Activated CD4-positive, alpha-beta T cell treated with anti-CD3 and anti-CD28 coated beads for 36 hours (primary cell): Measurements from ENCODE around the gene SOX6. TPM values are rescaled to one million over a fixed set of nuclear protein-coding genes. Genes with fewer than 3 reads are reported as not detected.

Source experiments
- ATAC-seq: fragments of 200-7000 bp; cut with Tn5 transposase; one replicate; pipeline ENCODE4 v1.10.0; 2021; ENCODE audit warnings: mild to moderate bottlenecking, moderate library complexity
- CTCF ChIA-PET: fragments of 350-600 bp; sonication (Branson Sonifier 250); formaldehyde crosslinking; loops from one replicate; lab custom pipeline; 2021; ENCODE audit warnings: antibody characterized with exemption; lab: Charles Lee
- POLR2A ChIA-PET: fragments of 350-600 bp; sonication (Branson Sonifier 250); formaldehyde crosslinking; loops from one replicate; lab custom pipeline; 2021; ENCODE audit warnings: antibody characterized with exemption, inconsistent platforms; lab: Charles Lee
- DNase-seq: peaks from one replicate; pipeline ENCODE4 v3.0.0-alpha.2; 2020
- H3K27ac Mint-ChIP-seq: one replicate; pipeline ENCODE4 v1.8.0; 2021; ENCODE audit warnings: mixed read lengths
- H3K27me3 Mint-ChIP-seq: one replicate; pipeline ENCODE4 v1.8.0; 2021; ENCODE audit warnings: mixed read lengths
- H3K36me3 Mint-ChIP-seq: one replicate; pipeline ENCODE4 v1.8.0; 2021; ENCODE audit warnings: low read depth, mixed read lengths
- H3K4me1 Mint-ChIP-seq: one replicate; pipeline ENCODE4 v1.8.0; 2021; ENCODE audit warnings: mixed read lengths
- H3K4me3 Mint-ChIP-seq: one replicate; pipeline ENCODE4 v1.8.0; 2021; ENCODE audit warnings: mild to moderate bottlenecking, moderate library complexity, mixed read lengths
- H3K9me3 Mint-ChIP-seq: one replicate; pipeline ENCODE4 v1.8.0; 2021; ENCODE audit warnings: low read depth, mixed read lengths
- intact Hi-C, 2 experiments: fragments of 100-400 bp; cut with DNase I in 1 of 2; cut with micrococcal nuclease in 1 of 2; formaldehyde crosslinking; loops; one replicate each; pipeline versions ENCODE4 v1.14.2 to v1.15.1; 2022 to 2024; cut with DNase I, micrococcal nuclease
- total RNA-seq, 2 experiments: library from RNA; stranded (reverse); gene quantifications; one replicate each; pipeline ENCODE4 v1.2.3, GENCODE V29; 2021

Gene SOX6
- total RNA-seq, 2 experiments from 2014 or later, result 0.46 TPM; not detected in 1

DNA sequence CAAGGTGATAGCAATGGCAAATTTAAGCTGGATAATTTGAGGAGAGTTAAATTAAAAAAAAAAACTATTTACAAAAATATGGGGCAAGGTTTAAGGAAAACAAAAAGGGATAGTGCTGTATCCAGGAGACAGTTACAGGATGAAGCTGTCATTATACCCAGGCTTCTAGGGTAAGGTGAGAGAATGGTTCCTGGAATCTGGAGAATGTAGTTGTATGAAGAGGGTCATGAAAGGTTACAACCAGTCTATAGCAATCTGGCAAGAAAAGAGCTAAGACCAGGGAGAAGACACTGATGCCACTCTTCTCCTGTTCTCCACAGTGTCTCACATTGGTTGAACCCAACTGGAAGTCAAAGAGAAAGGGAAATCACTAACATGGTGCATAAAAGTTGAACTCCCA, 144.9 kb downstream of the SOX6 start:
- ChIA-PET CTCF (no interaction called here), POLR2A (no interaction called here)
- Mint-ChIP-seq H3K4me3 (no peak overlapping the region), H3K27me3 (no peaks in the 10 kb centered on the region), H3K9me3 (no peaks in the 10 kb centered on the region), H3K4me1 (no peaks in the 10 kb centered on the region), H3K36me3 (no peaks in the 10 kb centered on the region), H3K27ac (no peak overlapping the region)
- ATAC-seq (no peak), DNase-seq (no peak)
- intact Hi-C loops, result no loop called here

DNA sequence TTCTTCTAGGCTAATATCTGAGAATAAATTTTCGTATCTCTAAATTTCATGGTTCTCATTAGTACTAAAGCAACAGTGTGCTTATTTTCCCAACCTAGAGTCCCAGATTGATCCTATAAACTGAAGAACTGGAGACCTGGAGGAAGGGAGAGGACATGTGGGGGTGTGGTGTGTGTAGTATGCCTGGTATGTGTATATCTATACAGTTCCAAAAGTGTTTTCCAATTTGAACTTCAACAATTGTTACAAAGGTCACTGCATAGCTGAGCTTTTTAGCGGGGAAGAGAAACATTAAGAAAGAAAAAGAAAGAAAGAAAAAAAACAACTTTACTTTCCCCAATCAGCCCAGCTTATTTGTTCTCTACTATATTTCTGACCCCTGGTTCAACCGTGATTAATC, 152.1 kb downstream of the SOX6 start:
- ATAC-seq (no peak), DNase-seq (no peak)
- Mint-ChIP-seq H3K9me3 (no peaks in the 10 kb centered on the region), H3K27me3 (no peaks in the 10 kb centered on the region), H3K27ac (no peak overlapping the region), H3K36me3 (no peaks in the 10 kb centered on the region), H3K4me3 (no peak overlapping the region), H3K4me1 (no peaks in the 10 kb centered on the region)
- intact Hi-C loops, result no loop called here
- ChIA-PET CTCF (interaction anchor here (0.6 kb wide), 1 partner anchor 1587 kb away, joined by 3 read pairs; no protein-coding TSS in a partner anchor), POLR2A (no interaction called here)

DNA sequence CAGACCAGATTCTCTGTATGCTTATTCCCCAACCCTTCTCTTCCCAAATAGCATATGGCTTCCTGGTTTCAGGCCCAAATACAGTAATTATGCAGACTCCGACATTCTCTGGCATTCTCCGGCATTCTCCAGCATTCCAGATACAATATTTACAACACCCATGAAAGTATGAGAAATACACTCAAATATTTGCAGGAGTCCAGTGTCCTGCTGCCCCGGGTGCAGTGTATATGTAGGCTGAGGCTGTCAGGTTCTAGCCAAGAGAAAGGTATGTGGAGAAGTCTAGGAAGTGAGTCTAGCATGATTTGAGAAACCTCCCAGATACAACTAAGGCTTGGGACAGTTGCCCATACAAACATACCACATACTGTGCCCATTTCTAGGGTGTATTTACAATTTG, 160.7 kb downstream of the SOX6 start:
- Mint-ChIP-seq H3K27ac (no peak overlapping the region), H3K4me3 (no peak overlapping the region), H3K9me3 (no peaks in the 10 kb centered on the region), H3K27me3 (no peaks in the 10 kb centered on the region), H3K4me1 (no peaks in the 10 kb centered on the region), H3K36me3 (no peaks in the 10 kb centered on the region)
- DNase-seq (no peak), ATAC-seq (no peak)
- ChIA-PET POLR2A (no interaction called here), CTCF (no interaction called here)
- intact Hi-C loops, result no loop called here

DNA sequence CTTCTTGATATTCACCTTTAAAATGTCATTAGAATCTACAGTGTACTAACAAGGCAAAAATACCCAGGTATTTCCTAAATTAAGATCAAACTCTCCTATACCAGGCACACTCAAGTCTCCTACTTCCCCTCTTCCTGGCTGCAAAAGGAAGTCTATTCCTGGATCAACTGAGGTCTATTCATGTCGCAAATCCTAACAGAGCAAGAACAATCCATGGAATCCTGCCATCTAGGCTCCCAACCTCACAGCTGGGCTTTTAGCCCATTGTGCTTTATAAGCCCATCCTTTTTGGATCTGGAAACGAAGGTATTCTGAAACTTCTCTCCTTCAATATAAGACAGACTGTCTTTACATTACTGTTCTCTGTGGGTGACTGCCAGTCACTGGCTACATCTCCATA, 161.8 kb downstream of the SOX6 start:
- Mint-ChIP-seq H3K36me3 (no peaks in the 10 kb centered on the region), H3K4me1 (no peaks in the 10 kb centered on the region), H3K27ac (no peak overlapping the region), H3K4me3 (no peak overlapping the region), H3K27me3 (no peaks in the 10 kb centered on the region), H3K9me3 (no peaks in the 10 kb centered on the region)
- POLR2A ChIA-PET, result no interaction called here
- DNase-seq, result no peak
- CTCF ChIA-PET, result no interaction called here
- no peak for ATAC-seq
- intact Hi-C loops, result loop anchor here in 1 of 2 experiments (5.0 kb wide), 1 partner anchor 413 kb away; no protein-coding TSS in a partner anchor

DNA sequence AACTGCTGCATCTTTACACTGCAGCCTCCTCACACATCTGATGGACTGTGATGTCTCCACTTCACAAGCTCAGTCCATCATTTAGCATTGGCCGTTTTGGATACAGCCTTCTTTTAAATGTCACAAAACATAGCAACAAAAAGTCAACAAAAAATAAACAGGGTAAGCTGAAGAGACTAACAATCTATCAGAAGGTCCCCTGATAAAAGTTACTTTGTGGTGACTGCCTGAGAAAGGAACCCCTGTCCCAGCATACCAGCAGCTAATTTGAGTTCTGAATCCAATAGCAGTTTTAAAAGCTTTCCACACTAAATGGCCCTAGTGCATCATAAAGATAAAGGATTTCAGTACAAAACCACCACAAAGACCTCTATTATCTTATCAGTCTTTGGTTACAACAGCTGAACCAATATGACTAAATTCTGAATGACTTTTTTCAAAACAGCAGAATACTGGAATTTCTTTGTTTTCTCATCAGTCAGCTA, 162.4 kb downstream of the SOX6 start:
- Mint-ChIP-seq H3K27me3 (no peaks in the 10 kb centered on the region), H3K9me3 (no peaks in the 10 kb centered on the region), H3K4me3 (no peak overlapping the region), H3K27ac (no peak overlapping the region), H3K36me3 (no peaks in the 10 kb centered on the region), H3K4me1 (no peaks in the 10 kb centered on the region)
- POLR2A ChIA-PET, result no interaction called here
- intact Hi-C loops, result loop anchor here in 1 of 2 experiments (5.0 kb wide), 1 partner anchor 413 kb away; no protein-coding TSS in a partner anchor
- CTCF ChIA-PET, result interaction anchor here (0.6 kb wide), 1 partner anchor 11 kb away, joined by 3 read pairs; no protein-coding TSS in a partner anchor
- no peak for DNase-seq
- no peak for ATAC-seq

DNA sequence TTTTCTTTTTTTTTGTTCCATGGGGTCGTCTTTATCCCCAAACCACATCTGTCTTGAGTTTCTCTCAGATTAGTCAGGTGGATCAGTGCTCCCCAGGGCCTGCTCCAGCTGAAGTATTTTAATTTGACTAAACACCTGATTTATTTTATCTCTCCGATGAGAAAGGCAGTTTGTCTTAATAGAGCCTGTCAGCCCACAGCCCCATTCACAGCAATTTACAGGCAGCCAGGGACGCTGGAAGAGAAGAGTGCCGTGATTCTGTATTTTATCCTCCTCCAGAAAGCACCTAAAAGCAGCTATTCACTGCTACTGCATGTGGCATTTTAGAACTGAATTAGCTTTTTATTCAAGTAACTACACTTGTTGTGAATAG, 164.5 kb downstream of the SOX6 start:
- H3K36me3 Mint-ChIP-seq, result no peaks in the 10 kb centered on the region
- no peak overlapping the region for H3K27ac Mint-ChIP-seq
- no peaks in the 10 kb centered on the region for H3K27me3 Mint-ChIP-seq
- no peak for DNase-seq
- H3K4me3 Mint-ChIP-seq, result no peak overlapping the region
- intact Hi-C loops, result loop anchor here in 1 of 2 experiments (5.0 kb wide), 1 partner anchor 415 kb away; no protein-coding TSS in a partner anchor
- H3K4me1 Mint-ChIP-seq, result no peaks in the 10 kb centered on the region
- CTCF ChIA-PET, result interaction anchor here (0.7 kb wide), 1 partner anchor 28 kb away, joined by 3 read pairs; no protein-coding TSS in a partner anchor
- H3K9me3 Mint-ChIP-seq, result no peaks in the 10 kb centered on the region
- ATAC-seq, result no peak
- POLR2A ChIA-PET, result interaction anchor here (0.6 kb wide), 1 partner anchor 19 kb away, joined by 4 read pairs; no protein-coding TSS in a partner anchor

DNA sequence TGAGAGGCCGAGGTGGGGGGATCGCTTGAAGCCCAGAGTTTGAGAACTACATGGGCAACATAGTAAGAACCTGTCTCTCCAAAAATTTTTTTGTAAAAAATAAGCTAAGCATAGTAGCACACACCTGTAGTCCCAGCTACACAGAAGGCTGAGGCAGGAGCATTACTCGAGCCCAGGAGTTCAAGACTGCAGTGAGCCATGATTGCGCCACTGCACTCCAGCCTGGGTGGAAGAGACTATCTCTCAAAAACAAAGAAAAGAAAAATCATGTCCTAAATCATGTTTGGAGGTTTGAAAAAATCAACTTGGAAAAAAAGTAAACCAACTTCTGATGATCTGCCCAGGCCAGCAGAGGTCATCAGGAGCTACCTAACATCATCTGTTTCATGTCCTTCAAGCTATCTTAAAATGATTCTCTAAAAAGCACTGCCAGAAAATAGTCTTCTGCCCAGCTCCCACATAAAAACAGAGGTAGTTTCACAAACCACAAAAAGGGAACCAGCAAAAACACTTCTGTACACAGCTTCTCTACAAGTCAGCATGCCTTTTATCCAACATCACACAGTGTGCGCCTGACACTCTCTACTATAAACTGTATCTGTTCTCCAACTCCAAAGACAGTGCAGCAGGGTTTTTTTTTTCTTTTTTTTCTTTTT, 165.0 kb downstream of the SOX6 start:
- H3K27ac Mint-ChIP-seq, result no peak overlapping the region
- no peaks in the 10 kb centered on the region for H3K27me3 Mint-ChIP-seq
- intact Hi-C loops, result loop anchor here in 1 of 2 experiments (5.0 kb wide), 1 partner anchor 416 kb away; no protein-coding TSS in a partner anchor
- H3K4me3 Mint-ChIP-seq, result no peak overlapping the region
- no peak for DNase-seq
- no peaks in the 10 kb centered on the region for H3K4me1 Mint-ChIP-seq
- H3K36me3 Mint-ChIP-seq, result no peaks in the 10 kb centered on the region
- ATAC-seq, result no peak
- no peaks in the 10 kb centered on the region for H3K9me3 Mint-ChIP-seq
- ChIA-PET POLR2A (no interaction called here), CTCF (no interaction called here)

DNA sequence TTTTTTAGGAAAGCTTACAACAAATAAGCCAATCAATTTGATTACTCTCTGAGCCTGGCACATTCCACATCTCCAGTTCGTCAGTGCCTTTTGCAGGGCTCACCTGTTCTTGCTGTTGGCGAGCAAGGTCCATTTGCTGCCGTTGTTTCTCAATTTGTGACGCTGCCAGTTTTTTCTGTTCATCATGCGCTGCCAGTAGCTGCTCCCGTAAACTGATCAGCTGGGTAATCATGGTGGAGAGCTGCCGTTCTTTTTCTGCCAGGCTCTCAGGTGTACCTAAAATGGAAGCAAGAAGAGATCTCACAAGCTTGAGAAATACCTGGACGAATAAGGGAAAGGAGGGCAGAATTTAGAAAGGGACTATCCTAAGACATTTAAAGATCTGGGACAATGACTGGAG, 169.7 kb downstream of the SOX6 start:
- ChIA-PET CTCF (interaction anchor here (0.9 kb wide), 1 partner anchor 25 kb away, joined by 3 read pairs; no protein-coding TSS in a partner anchor), POLR2A (no interaction called here)
- Mint-ChIP-seq H3K4me1 (no peaks in the 10 kb centered on the region), H3K4me3 (no peak overlapping the region), H3K36me3 (no peaks in the 10 kb centered on the region), H3K9me3 (no peaks in the 10 kb centered on the region), H3K27me3 (no peaks in the 10 kb centered on the region), H3K27ac (no peak overlapping the region)
- ATAC-seq (no peak), DNase-seq (no peak)
- intact Hi-C loops, result no loop called here

DNA sequence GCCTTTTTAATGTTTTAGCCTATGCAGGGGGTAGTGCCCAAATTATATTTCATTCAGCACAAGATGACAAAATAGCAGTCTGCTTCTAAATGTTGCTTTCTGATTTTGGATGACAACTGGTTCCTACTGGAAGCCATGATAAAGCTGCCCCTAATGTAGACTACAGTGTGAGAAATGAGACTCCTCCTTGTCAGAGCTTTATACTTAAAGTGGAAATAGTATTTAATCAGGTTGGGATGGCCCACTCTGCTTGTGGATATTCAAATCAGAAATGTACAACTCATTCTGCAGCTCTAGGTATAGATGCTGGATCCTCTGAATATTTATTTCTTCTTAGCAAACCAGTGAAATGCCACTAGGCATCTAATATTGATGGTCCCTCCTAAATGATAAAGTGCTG, 171.3 kb downstream of the SOX6 start:
- ChIA-PET POLR2A (no interaction called here), CTCF (interaction anchor here (0.8 kb wide), 1 partner anchor 1326 kb away, joined by 3 read pairs; no protein-coding TSS in a partner anchor)
- ATAC-seq, result no peak
- no peak overlapping the region for H3K27ac Mint-ChIP-seq
- no peak for DNase-seq
- H3K27me3 Mint-ChIP-seq, result no peaks in the 10 kb centered on the region
- H3K4me3 Mint-ChIP-seq, result no peak overlapping the region
- H3K9me3 Mint-ChIP-seq, result no peaks in the 10 kb centered on the region
- intact Hi-C loops, result no loop called here
- H3K4me1 Mint-ChIP-seq, result no peaks in the 10 kb centered on the region
- no peaks in the 10 kb centered on the region for H3K36me3 Mint-ChIP-seq

DNA sequence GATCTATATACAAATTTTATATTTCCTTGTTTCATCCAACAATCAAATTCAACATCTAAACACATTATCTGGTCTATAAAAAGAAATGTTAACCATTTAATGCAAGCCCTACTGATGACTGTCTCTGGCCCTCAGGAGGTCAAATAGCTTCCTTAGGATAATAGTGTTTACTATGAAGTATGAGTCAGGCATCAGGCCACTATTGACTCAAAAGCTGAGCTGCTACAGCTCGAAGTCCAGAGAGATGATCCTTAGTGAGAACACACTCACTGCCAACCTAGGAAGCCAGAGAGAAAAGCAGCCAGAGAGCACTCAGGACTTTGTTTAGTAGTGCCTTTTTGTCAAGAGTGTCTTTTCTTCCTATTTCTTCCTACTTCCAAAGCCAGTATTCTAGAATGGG, 171.8 kb downstream of the SOX6 start:
- DNase-seq (no peak), ATAC-seq (no peak)
- no peaks in the 10 kb centered on the region for H3K27me3 Mint-ChIP-seq
- H3K4me3 Mint-ChIP-seq, result no peak overlapping the region
- ChIA-PET POLR2A (no interaction called here), CTCF (no interaction called here)
- H3K36me3 Mint-ChIP-seq, result no peaks in the 10 kb centered on the region
- no peaks in the 10 kb centered on the region for H3K9me3 Mint-ChIP-seq
- H3K4me1 Mint-ChIP-seq, result no peaks in the 10 kb centered on the region
- H3K27ac Mint-ChIP-seq, result no peak overlapping the region
- intact Hi-C loops, result no loop called here

DNA sequence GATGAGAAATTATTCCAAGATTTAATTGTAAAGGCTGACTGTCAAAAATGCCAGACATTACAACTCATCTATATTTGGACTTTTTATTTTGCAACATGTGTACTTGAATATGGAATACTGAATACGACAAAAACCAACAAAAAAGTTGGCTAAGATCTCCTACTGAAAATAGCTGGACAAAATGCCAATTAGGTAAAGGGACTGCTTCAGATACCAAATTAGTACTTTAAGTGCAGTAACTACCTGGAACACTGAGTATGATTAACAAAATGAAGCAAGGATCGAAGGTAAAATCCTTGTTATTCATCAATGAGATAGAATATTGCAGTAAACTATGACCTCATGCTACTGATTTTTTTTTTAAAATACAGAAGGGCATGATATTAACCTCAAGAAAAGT, 173.8 kb downstream of the SOX6 start:
- no peaks in the 10 kb centered on the region for H3K36me3 Mint-ChIP-seq
- no peak for DNase-seq
- ChIA-PET POLR2A (no interaction called here), CTCF (no interaction called here)
- no peaks in the 10 kb centered on the region for H3K27me3 Mint-ChIP-seq
- no peak for ATAC-seq
- H3K4me3 Mint-ChIP-seq, result no peak overlapping the region
- no peaks in the 10 kb centered on the region for H3K4me1 Mint-ChIP-seq
- no peaks in the 10 kb centered on the region for H3K9me3 Mint-ChIP-seq
- intact Hi-C loops, result no loop called here
- H3K27ac Mint-ChIP-seq, result no peak overlapping the region

DNA sequence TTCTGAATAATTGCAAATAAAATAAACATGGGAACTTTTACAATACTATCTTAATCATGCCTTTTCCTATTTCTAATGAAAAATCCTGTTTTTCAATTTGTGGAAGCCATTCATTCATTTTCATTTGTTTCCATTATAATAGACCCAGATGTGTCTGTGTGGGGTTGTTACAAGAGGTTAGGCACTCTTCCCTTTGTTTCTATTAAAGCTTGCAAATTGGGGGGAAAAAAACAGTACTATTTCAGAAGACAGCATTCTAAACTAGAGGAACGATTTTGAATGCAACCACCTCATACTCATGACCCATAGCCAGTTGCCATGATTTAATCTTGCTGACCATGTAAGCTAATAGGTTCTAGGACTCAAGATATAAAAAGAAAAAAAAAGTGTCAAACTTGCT, 175.5 kb downstream of the SOX6 start:
- Mint-ChIP-seq H3K9me3 (no peaks in the 10 kb centered on the region), H3K27me3 (no peaks in the 10 kb centered on the region), H3K36me3 (no peaks in the 10 kb centered on the region), H3K4me1 (no peaks in the 10 kb centered on the region), H3K27ac (no peak overlapping the region), H3K4me3 (no peak overlapping the region)
- ChIA-PET CTCF (no interaction called here), POLR2A (no interaction called here)
- no peak for DNase-seq
- intact Hi-C loops, result no loop called here
- no peak for ATAC-seq
